KMS-11 (cell line): ENCODE results near the gene ZAP70.

Experiments
- H2AFZ ChIP-seq: fragments of 200-600 bp; sonication (generic); 2 replicates; pipeline ENCODE4 v1.6.1; 2016; ENCODE audit warnings: antibody characterized with exemption, mixed run types, low read depth
- H3K27ac ChIP-seq: fragments of 200-600 bp; sonication (generic); 2 replicates; pipeline ENCODE4 v1.6.1; 2016; ENCODE audit warnings: mild to moderate bottlenecking, mixed run types
- H3K27me3 ChIP-seq: fragments of 200-600 bp; sonication (generic); 2 replicates; pipeline ENCODE4 v1.6.1; 2017; ENCODE audit warnings: mild to moderate bottlenecking, low read depth, mixed run types, moderate library complexity; ENCODE audit not compliant: insufficient read depth
- H3K36me3 ChIP-seq: fragments of 200-600 bp; sonication (generic); 2 replicates; pipeline ENCODE4 v1.6.1; 2017; ENCODE audit warnings: mild to moderate bottlenecking, mixed run types; ENCODE audit not compliant: insufficient read depth
- H3K4me1 ChIP-seq: fragments of 200-600 bp; sonication (generic); 2 replicates; pipeline ENCODE4 v1.6.1; 2016; ENCODE audit warnings: mild to moderate bottlenecking, low read depth, mixed run types; ENCODE audit not compliant: poor library complexity, severe bottlenecking
- H3K4me2 ChIP-seq: fragments of 200-600 bp; sonication (generic); 2 replicates; pipeline ENCODE4 v1.7.0; 2016; ENCODE audit warnings: mild to moderate bottlenecking, mixed run types
- H3K4me3 ChIP-seq: fragments of 200-600 bp; sonication (generic); IDR thresholded peaks from 2 replicates; pipeline ENCODE4 v1.6.1; 2017; ENCODE audit warnings: low read depth, low read length, mixed read lengths; ENCODE audit not compliant: insufficient read depth
- H3K79me2 ChIP-seq: fragments of 200-600 bp; sonication (generic); 2 replicates; pipeline ENCODE4 v1.6.1; 2016; ENCODE audit warnings: low read depth, mixed run types; ENCODE audit not compliant: insufficient read depth
- H3K9ac ChIP-seq: fragments of 200-600 bp; sonication (generic); 2 replicates; pipeline ENCODE4 v1.6.1; 2016; ENCODE audit warnings: mild to moderate bottlenecking, mixed run types
- H4K20me1 ChIP-seq: fragments of 200-600 bp; sonication (generic); 2 replicates; pipeline ENCODE4 v1.6.1; 2016; ENCODE audit warnings: mild to moderate bottlenecking, mixed run types; ENCODE audit not compliant: insufficient read depth
- CTCF ChIP-seq: fragments of 200-600 bp; sonication (generic); conservative IDR thresholded peaks from 2 replicates; pipeline ENCODE4 v1.6.1; 2017; ENCODE audit warnings: low read depth, mild to moderate bottlenecking, antibody characterized with exemption, low read length, moderate library complexity, mixed read lengths

The ZAP70 gene

GRCh38 chr2:97728091-97728731, 14.8 kb downstream of the ZAP70 start:
- Histone ChIP-seq H3K9ac (no peak overlapping the region), H3K36me3 (no peaks in the 10 kb centered on the region), H3K27ac (no peak overlapping the region), H3K79me2 (no peaks in the 10 kb centered on the region), H3K4me3 (no peak overlapping the region), H3K27me3 (no peaks in the 10 kb centered on the region), H2AFZ (no peak overlapping the region), H4K20me1 (no peaks in the 10 kb centered on the region), H3K4me2 (no peak overlapping the region), H3K4me1 (no peaks in the 10 kb centered on the region)
- TF ChIP-seq CTCF = no peak

- no peaks in the 10 kb centered on the region for H3K36me3 ChIP-seq
- H3K9ac ChIP-seq = no peak overlapping the region
- no peaks in the 10 kb centered on the region for H3K27me3 ChIP-seq
- no peaks in the 10 kb centered on the region for H4K20me1 ChIP-seq
- H3K27ac ChIP-seq = no peak overlapping the region
- H3K4me1 ChIP-seq = no peaks in the 10 kb centered on the region
- TF ChIP-seq CTCF = no peak
- H3K4me2 ChIP-seq = no peak overlapping the region
- H2AFZ ChIP-seq = no peak overlapping the region
- H3K79me2 ChIP-seq = no peaks in the 10 kb centered on the region
- H3K4me3 ChIP-seq = no peak overlapping the region
These were observed 16.9 kb downstream of the ZAP70 start for GRCh38 chr2:97730245-97730644.

GRCh38 chr2:97731274-97732020, 18.1 kb downstream of the ZAP70 start:
- Histone ChIP-seq H2AFZ (no peak overlapping the region), H3K79me2 (no peaks in the 10 kb centered on the region), H3K4me1 (no peaks in the 10 kb centered on the region), H3K36me3 (no peaks in the 10 kb centered on the region), H3K27ac (no peak overlapping the region), H4K20me1 (no peaks in the 10 kb centered on the region), H3K4me3 (no peak overlapping the region), H3K9ac (no peak overlapping the region), H3K27me3 (no peaks in the 10 kb centered on the region), H3K4me2 (no peak overlapping the region)
- TF ChIP-seq CTCF = no peak

GRCh38 chr2:97732436-97733340, 19.3 kb downstream of the ZAP70 start:
- H3K9ac ChIP-seq = no peak overlapping the region
- H3K27ac ChIP-seq = no peak overlapping the region
- no peak overlapping the region for H3K4me3 ChIP-seq
- no peak overlapping the region for H3K4me2 ChIP-seq
- no peaks in the 10 kb centered on the region for H4K20me1 ChIP-seq
- H2AFZ ChIP-seq = no peak overlapping the region
- no peaks in the 10 kb centered on the region for H3K27me3 ChIP-seq
- H3K36me3 ChIP-seq = no peaks in the 10 kb centered on the region
- TF ChIP-seq CTCF = no peak
- H3K79me2 ChIP-seq = no peaks in the 10 kb centered on the region
- no peaks in the 10 kb centered on the region for H3K4me1 ChIP-seq
